Suprapubic skin (tissue), 4 donors: Measurements from ENCODE around the gene FSTL4.

Source experiments
- POLR2A ChIP-seq, 2 donors: fragments of 450-650 bp; IDR thresholded peaks; one replicate each; pipeline ENCODE4 v1.6.1; 2017; ENCODE audit warnings: antibody characterized with exemption in 2 of 2, mild to moderate bottlenecking in 2 of 2, moderate library complexity in 2 of 2
- POLR2AphosphoS5 ChIP-seq, 3 donors: sonication (generic); formaldehyde crosslinking; IDR thresholded peaks; one replicate each; pipeline ENCODE4 v1.6.1; 2017; ENCODE audit warnings: antibody characterized with exemption in 3 of 3
- TF ChIP-seq, protein P1 (sequence below), 2 donors: fragments of 200-600 bp in 1 of 2; fragments of 450-650 bp in 1 of 2; sonication (generic) in 1 of 2; IDR thresholded peaks; one replicate each; pipeline ENCODE4 v1.5.1; 2016 to 2019; ENCODE audit warnings: antibody characterized with exemption in 2 of 2, mild to moderate bottlenecking in 1 of 2, moderate library complexity in 1 of 2

DNA sequence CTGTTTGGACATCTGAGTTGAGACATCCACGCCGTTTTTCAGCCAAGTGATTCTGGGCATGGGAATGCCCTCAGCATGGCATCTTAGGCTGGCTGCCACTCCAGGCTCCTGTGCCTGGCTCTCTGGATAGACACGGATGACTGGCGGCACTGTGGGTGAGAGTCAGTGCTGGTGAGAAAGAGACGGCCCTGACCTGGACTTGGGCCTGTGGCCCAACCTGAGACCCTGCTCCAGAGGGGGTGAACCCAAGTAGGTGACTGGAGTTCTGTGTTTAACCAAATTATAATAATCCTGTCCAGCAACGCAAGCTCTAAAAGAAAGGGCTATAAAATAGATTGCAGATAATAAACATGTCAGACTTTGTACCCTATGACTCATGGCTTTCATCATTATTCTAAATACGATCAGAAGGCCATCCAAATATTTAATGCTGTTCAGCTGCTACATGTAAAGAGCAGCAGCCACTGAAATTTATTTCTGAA, 386.6 kb downstream of the FSTL4 start:
- TF ChIP-seq, protein P1, sequence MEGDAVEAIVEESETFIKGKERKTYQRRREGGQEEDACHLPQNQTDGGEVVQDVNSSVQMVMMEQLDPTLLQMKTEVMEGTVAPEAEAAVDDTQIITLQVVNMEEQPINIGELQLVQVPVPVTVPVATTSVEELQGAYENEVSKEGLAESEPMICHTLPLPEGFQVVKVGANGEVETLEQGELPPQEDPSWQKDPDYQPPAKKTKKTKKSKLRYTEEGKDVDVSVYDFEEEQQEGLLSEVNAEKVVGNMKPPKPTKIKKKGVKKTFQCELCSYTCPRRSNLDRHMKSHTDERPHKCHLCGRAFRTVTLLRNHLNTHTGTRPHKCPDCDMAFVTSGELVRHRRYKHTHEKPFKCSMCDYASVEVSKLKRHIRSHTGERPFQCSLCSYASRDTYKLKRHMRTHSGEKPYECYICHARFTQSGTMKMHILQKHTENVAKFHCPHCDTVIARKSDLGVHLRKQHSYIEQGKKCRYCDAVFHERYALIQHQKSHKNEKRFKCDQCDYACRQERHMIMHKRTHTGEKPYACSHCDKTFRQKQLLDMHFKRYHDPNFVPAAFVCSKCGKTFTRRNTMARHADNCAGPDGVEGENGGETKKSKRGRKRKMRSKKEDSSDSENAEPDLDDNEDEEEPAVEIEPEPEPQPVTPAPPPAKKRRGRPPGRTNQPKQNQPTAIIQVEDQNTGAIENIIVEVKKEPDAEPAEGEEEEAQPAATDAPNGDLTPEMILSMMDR (IDR thresholded peaks at IDR 0.05): no peak
- TF ChIP-seq POLR2AphosphoS5 (IDR thresholded peaks at IDR 0.05) (no peak), POLR2A (IDR thresholded peaks at IDR 0.05) (no peak)
